Ecto neural progenitor cell (in vitro differentiated cells): ENCODE measurements around the gene RASA4B.
"Not testable (repeated sequence)": the region's sequence is repeated elsewhere in the genome, so short reads cannot be mapped to it uniquely, and the experiment has no call there.

Experiments
- DNase-seq: peaks from one replicate; pipeline ENCODE4 v3.0.0-alpha.2; 2018; ENCODE audit warnings: low spot score

The RASA4B gene

GRCh38 chr7:102517550-102518147 lies at the start of gene RASA4B:
Gene RASA4B, minus strand, starts transcription at chr7:102517777. Its CDS starts 67 bp downstream, at chr7:102517710.
- DNase-seq = peak; percentile 42

DNA sequence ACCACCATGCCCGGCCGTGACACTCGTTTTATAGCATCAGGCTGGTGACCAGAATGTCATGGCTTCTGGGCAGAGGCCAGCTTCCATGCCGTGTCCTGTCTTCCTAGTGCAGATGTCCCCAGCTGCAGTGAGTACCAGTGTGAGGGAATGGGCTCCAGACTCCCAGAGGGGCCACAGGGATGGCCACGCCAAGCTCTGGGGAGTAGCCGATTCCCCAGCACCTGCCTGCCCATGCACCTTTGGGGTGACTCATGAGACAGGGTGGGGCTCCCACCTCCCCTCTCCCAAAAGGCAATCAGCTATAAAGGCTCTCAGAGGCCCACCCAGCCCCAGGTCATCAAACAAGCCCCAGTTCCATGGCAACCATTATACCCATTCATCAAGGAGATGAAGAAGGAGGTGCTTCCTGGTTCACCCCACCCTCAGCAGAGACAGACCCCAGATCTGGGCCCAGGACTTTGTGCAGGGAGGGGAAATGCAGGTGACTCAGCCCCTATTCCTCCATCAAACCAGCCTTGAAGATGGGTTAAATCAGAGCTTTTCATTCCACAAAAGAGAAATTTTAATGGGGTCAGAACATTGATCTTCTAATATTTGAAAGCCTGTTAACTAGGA lies 33.3 kb upstream of the RASA4B start, which contains the start of gene SPDYE2:
Gene SPDYE2, plus strand, starts transcription at position 419 of the 615 bp plus-strand sequence. CDS start 2,030 bp downstream, outside the sequence.
- not testable (repeated sequence) for DNase-seq

DNA sequence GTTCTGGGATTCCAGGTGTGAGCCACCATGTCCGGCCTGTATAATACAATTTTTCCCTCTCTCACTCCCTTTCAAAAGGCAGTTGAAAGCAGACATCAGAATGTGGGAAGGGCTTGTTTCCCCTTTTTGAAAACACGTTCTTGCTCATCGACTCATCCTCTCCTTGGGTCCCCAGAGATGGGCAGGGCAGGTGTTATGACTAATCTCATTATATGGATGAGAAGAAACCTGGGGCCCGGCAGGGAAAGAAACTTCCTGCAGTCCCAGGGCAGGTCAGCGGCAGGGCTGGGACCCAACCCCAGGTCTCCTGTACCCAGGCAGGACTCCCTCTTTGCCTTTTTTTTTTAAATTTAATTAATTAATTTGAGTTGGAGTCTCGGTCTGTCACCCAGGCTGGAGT lies 28.8 kb upstream of the RASA4B start:
- not testable (repeated sequence) for DNase-seq

GRCh38 chr7:102545288-102545687 lies 27.7 kb upstream of the RASA4B start:
- not testable (repeated sequence) for DNase-seq

- DNase-seq = not testable (repeated sequence)
Measured at GRCh38 chr7:102544372-102544771, 26.8 kb upstream of the RASA4B start.

GRCh38 chr7:102543596-102543995 lies 26.0 kb upstream of the RASA4B start, which contains the start of gene UPK3BL2:
Gene UPK3BL2, minus strand, starts transcription at chr7:102543696. Its CDS starts 60 bp downstream, at chr7:102543636.
- DNase-seq = not testable (repeated sequence)

DNA sequence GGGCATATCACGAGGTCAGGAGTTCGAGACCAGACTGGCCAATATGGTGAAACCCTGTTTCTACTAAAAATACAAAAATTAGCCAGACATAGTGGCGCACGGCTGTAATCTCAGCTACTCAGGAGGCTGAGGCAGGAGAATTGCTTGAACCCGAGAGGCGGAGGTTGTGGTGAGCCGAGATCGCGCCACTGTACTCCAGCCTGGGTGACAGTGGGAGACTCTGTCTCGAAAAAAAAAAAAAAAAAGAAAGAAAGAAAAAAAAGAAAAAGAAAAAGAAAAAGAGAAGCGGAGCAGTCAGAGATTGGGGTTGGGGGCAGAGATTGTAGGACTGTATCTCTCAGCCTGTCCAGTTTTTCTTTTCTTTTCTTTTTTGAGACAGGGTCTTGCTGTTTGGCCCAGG lies 25.2 kb upstream of the RASA4B start:
- not testable (repeated sequence) for DNase-seq

- DNase-seq = not testable (repeated sequence)
Measured at GRCh38 chr7:102542083-102542482, 24.5 kb upstream of the RASA4B start.

DNA sequence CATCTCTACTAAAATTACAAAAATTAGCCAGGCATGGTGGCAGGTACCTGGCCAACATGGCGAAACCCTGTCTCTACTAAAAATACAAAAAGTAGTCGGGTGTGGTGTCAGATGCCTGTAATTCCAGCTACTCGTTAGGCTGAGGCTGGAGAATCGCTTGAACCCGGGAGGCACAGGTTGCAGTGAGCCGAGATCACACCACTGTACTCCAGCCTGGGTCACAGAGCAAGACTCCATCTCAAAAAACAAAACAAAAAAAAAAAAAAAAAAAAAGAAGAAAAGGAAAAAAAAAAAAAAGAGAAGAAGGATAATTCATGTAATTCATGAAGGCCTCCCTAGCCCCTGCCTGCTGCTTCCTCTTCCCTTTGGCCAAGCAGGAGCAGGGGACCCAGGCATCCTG lies 23.0 kb upstream of the RASA4B start:
- DNase-seq = not testable (repeated sequence)

- DNase-seq = not testable (repeated sequence)
Measured at GRCh38 chr7:102535062-102535615, 17.6 kb upstream of the RASA4B start.

GRCh38 chr7:102532127-102532526 lies 14.6 kb upstream of the RASA4B start:
- DNase-seq = not testable (repeated sequence)

GRCh38 chr7:102531583-102531982 lies 14.0 kb upstream of the RASA4B start:
- not testable (repeated sequence) for DNase-seq

DNA sequence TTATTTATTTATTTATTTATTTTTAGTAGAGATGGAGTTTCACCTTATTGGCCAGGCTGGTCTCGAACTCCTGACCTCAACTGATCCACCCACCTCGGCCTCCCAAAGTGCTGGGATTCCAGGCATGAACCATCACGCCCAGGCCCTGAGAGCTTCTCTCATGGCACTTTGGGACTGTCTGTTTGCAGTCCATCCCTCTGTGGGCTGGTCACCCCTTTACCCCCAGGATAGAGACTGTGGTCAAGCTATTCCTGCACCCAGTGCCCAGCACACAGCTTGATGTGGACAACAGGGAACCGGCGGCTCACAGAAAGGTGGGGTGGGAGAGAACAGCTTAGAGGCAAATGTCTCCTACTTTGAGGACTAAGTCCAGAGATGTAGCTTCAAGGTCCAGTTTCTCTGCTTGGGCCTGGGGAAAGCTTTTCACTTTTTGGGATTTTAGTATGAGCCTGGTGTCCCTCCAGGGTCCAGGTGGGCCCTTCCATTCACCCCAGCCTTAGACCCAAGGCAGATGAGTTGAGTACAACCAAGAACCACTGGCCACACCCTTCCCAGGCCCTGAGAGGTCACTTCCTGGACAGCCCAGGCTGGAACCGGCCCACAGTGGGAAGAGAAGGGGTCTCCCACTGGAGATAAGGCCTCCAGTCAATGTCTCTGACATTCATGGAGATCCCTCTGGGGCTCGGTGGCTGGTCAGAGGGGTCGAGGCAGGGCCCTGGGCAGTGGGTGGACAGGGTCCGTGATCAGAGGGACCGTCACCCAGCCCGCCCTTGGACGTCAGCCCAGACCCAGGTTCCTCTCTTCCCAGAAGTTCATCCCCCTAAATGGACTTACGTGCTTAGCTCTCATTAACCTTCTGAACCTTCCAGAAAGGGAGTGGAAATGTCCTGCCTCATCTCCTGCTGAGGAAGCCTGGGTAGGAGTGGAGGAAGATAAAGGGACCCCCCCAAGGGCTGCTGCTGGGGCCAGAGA lies 10.5 kb upstream of the RASA4B start:
- not testable (repeated sequence) for DNase-seq

DNA sequence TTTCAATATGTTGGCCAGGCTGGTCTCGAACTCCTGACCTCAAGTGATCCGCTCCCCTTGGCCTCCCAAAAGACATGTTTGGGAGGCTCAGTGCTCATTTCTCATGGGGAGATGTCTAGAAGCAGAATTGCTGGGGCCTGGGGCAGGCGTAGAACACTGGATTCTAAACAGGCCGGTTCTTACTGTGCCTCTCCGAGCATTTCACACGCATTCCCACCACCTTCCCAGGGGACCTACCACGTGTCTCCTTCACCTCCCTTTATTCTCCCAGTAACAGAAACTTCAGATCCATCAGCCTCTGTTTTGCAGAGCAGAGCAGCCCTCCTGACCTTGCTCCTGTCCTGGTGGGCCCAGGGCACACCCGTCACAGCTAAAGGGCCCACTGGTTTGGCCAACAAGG lies 9.6 kb upstream of the RASA4B start:
- DNase-seq = not testable (repeated sequence)

DNA sequence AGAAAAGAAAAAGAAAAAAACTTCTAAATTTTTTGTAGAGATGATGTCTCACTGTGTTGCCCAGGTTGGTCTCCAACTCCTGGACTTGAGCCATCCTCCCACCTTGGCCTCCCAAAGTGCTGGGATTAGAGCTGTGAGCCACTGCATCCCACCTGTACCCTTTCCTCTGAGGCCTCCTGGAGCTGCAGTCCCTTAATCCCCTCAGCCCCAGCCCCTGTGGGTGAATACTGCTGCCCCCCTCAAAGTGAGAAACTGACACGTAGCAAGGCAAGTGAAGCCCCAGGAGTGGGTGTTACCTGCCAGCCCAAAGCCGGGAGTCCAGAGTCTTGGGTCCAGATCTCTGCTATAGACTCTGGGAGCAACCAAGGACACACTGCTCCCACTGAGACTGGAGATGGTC lies 7.2 kb upstream of the RASA4B start:
- DNase-seq = not testable (repeated sequence)

DNA sequence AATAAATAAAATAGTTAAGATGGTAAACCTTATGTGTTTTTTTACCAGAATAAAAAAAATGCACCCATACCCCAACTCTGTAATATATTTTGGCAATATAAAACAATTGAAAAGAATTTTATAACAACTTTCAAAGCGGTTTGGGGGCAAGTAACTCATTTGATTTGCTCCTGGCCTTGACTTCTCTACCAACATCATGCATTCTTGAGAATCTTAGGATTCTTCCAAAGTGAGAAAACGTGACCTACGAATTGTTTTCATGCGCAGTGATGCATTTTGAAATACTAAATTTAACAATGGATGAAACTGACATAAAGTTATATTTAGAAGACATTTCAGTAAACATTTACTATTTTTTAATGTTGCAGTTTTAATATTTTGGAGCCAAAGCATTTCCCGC lies 3.2 kb upstream of the RASA4B start:
- not testable (repeated sequence) for DNase-seq

DNA sequence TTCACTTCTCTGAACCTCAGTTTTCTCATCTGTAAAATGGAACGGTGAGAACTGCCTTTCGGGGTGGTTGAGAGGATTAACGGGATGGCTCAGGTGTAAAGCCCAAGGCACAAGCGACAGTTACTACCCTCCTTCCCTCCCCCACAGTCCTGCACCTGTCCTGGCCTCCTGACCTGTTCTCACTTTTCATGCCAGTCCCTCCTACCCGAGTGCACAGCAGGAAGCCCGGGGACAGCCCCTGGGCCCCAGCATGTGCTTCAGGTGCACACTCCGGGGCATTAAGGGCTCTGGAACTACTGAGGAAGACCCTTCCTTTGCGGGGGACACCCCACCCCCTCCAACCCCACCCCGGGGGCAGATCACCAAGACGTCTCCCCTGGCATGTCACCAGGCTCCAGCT lies 626 bp downstream of the RASA4B start:
- not testable (repeated sequence) for DNase-seq

GRCh38 chr7:102515889-102516288 lies 1.7 kb downstream of the RASA4B start:
- DNase-seq = not testable (repeated sequence)

DNA sequence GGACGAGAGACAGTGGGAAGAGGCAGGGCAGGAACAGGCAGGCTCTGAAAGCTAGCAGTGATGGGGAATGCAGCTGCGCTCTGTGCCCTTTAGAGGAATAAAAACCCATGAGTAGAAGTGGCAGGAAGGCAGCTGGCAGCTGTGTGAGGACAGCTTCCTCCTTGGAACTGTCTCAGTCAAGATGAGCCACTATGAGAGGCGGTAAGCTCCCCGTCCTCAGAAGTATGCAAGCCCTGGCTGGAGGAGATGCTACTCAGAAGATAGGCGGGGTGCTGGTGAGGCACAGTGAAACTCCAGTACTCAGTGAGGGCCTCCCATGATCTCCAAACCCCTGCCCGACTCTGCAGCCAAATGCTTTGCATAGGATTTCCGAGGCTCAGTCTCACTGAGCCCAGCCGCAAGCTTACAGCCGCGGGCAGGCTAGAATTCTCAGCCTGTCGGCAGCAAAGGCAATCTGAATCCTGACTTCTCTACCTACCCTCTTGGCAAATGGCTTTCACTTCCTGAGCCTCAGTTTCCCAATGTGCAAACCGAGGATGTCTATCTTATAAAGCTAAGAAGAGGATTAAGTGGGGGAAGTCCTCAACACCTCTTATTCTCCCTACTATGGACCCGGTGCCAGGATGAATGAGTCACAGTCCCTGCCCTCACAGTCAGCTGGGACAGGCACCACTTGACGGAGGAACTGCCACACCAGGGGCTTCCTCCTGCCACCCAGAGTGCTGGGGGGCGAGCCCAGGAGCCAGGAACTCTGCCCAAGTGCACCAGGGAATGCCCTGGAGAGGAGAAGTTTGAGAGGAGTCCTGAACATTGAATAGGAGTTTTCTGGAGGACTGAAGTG lies 2.5 kb downstream of the RASA4B start:
- not testable (repeated sequence) for DNase-seq

DNA sequence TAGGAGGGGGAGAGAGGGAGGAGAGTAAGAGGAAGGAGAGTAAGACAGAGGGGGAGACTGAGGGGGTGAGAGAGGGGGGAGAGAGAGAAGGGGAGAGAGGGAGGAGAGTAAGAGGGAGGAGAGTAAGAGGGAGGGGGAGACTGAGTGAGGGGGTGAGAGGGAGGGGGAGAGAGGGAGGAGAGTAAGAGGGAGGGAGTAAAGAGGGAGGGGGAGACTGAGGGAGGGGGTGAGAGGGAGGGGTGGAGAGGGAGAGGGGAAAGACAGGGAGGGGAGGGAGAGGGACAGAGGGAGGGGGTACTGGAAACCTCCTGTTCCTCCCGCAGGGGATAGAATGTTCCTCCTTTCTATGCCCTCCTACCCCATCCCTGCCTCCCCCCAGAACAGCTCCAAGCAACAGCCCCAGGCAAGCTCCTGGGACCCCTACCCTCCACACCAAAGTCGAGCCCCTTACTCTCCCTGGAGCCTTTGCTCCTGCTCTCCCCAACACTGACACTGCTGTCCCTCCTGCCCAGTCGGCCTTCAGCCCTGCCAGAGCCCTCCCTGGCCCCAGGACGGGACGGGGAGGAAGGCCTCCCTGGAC lies 4.8 kb downstream of the RASA4B start:
- DNase-seq = peak; percentile 52
